NT2/D1 (cell line): ENCODE measurements around the gene PHETA2.
"Not testable (repeated sequence)": the region's sequence is repeated elsewhere in the genome, so short reads cannot be mapped to it uniquely, and the experiment has no call there.

Experiments used
- DNase-seq: peaks from one replicate; pipeline ENCODE4 v3.0.0-alpha.2; 2011; ENCODE audit warnings: low read depth, low spot score
- H3K27me3 ChIP-seq: 2 replicates; pipeline ENCODE4 v1.6.0; 2011; ENCODE audit warnings: mild to moderate bottlenecking; ENCODE audit not compliant: insufficient read length, insufficient read depth
- H3K36me3 ChIP-seq: 2 replicates; pipeline ENCODE4 v1.6.1; 2011; ENCODE audit warnings: mild to moderate bottlenecking, low read length, mixed read lengths; ENCODE audit not compliant: insufficient read depth, insufficient read length
- H3K4me1 ChIP-seq: 2 replicates; pipeline ENCODE4 v1.5.1; 2011; ENCODE audit not compliant: insufficient read depth, insufficient read length
- H3K4me3 ChIP-seq: 2 replicates; pipeline ENCODE4 v1.5.1; 2011; ENCODE audit warnings: low read depth; ENCODE audit not compliant: insufficient read length
- H3K9ac ChIP-seq: 2 replicates; pipeline ENCODE4 v1.6.0; 2011; ENCODE audit warnings: low read depth; ENCODE audit not compliant: insufficient read length
- H3K9me3 ChIP-seq: 2 replicates; pipeline ENCODE4 v1.5.1; 2011; ENCODE audit warnings: mild to moderate bottlenecking, low read length; ENCODE audit not compliant: insufficient read depth
- SUZ12 ChIP-seq: IDR thresholded peaks from 2 replicates; pipeline ENCODE4 v1.6.1; 2011; ENCODE audit not compliant: insufficient read length, insufficient read depth; ENCODE audit errors: extremely low read depth
- YY1 ChIP-seq: IDR thresholded peaks from 2 replicates; pipeline ENCODE4 v1.6.1; 2011; ENCODE audit not compliant: insufficient read length, insufficient read depth
- ZNF274 ChIP-seq: IDR thresholded peaks from 2 replicates; pipeline ENCODE4 v1.6.1; 2011; ENCODE audit warnings: mild to moderate bottlenecking, low read depth, low read length

PHETA2 gene

GRCh38 chr22:42070517-42071422 is 3.3 kb upstream of the PHETA2 start, which contains the start of gene NAGA:
Gene NAGA, minus strand, starts transcription at chr22:42070812. Its CDS starts 515 bp downstream, at chr22:42070297.
- Histone ChIP-seq H3K36me3 (peaks cover 35% of the 10 kb centered on the region), H3K27me3 (peaks cover 4% of the 10 kb centered on the region), H3K4me1 (peaks cover 9% of the 10 kb centered on the region), H3K9me3 (peaks cover 9% of the 10 kb centered on the region; the same call in 1 of the 2 replicates), H3K9ac (peak within 1 kb of the TSS; percentile 83), H3K4me3 (peak within 1 kb of the TSS; percentile 58)
- DNase-seq = peak; percentile 86
- TF ChIP-seq ZNF274 (no peak), YY1 (no peak), SUZ12 (no peak)

GRCh38 chr22:42071508-42071907 is 2.5 kb upstream of the PHETA2 start:
- H3K9ac ChIP-seq = not testable (repeated sequence)

GRCh38 chr22:42072606-42073330 is 1.3 kb upstream of the PHETA2 start:
- TF ChIP-seq YY1 = no peak
- TF ChIP-seq SUZ12 = no peak
- no peak for TF ChIP-seq ZNF274
- H3K4me1 ChIP-seq = peaks cover 1% of the 10 kb centered on the region
- peaks cover 29% of the 10 kb centered on the region for H3K36me3 ChIP-seq
- no peak overlapping the region for H3K4me3 ChIP-seq
- no peak overlapping the region for H3K9ac ChIP-seq
- DNase-seq = no peak
- H3K9me3 ChIP-seq = peaks cover 9% of the 10 kb centered on the region; the same call in 1 of the 2 replicates
- peaks cover 4% of the 10 kb centered on the region for H3K27me3 ChIP-seq

More at GRCh38 chr22:42071508-42071907, 2.5 kb upstream of the PHETA2 start:
- peaks cover 31% of the 10 kb centered on the region for H3K36me3 ChIP-seq
- H3K4me1 ChIP-seq, H3K4me3 ChIP-seq, H3K9me3 ChIP-seq, H3K27me3 ChIP-seq, DNase-seq: not testable (repeated sequence)

GRCh38 chr22:42073621-42074041 is 417 bp upstream of the PHETA2 start:
- H3K4me3 ChIP-seq = peak overlapping the region; percentile 34
- TF ChIP-seq YY1 (no peak), SUZ12 (no peak), ZNF274 (no peak)
- peaks cover 26% of the 10 kb centered on the region for H3K36me3 ChIP-seq
- H3K9ac ChIP-seq = peak overlapping the region; percentile 74
- H3K4me1 ChIP-seq = peaks cover 1% of the 10 kb centered on the region
- DNase-seq = no peak
- peaks cover 9% of the 10 kb centered on the region; the same call in 1 of the 2 replicates for H3K9me3 ChIP-seq
- peaks cover 4% of the 10 kb centered on the region for H3K27me3 ChIP-seq

- no peak for TF ChIP-seq SUZ12
- TF ChIP-seq YY1 = no peak
- peak; percentile 60 for TF ChIP-seq ZNF274
- H3K4me3 ChIP-seq = no peak overlapping the region
- peaks cover 9% of the 10 kb centered on the region; the same call in 1 of the 2 replicates for H3K9me3 ChIP-seq
- H3K4me1 ChIP-seq = peaks cover 1% of the 10 kb centered on the region
- H3K27me3 ChIP-seq = peaks cover 4% of the 10 kb centered on the region
- no peak for DNase-seq
- H3K36me3 ChIP-seq = peaks cover 26% of the 10 kb centered on the region
- H3K9ac ChIP-seq = no peak overlapping the region
Observed at GRCh38 chr22:42074846-42075676, 1.0 kb downstream of the PHETA2 start.

DNA sequence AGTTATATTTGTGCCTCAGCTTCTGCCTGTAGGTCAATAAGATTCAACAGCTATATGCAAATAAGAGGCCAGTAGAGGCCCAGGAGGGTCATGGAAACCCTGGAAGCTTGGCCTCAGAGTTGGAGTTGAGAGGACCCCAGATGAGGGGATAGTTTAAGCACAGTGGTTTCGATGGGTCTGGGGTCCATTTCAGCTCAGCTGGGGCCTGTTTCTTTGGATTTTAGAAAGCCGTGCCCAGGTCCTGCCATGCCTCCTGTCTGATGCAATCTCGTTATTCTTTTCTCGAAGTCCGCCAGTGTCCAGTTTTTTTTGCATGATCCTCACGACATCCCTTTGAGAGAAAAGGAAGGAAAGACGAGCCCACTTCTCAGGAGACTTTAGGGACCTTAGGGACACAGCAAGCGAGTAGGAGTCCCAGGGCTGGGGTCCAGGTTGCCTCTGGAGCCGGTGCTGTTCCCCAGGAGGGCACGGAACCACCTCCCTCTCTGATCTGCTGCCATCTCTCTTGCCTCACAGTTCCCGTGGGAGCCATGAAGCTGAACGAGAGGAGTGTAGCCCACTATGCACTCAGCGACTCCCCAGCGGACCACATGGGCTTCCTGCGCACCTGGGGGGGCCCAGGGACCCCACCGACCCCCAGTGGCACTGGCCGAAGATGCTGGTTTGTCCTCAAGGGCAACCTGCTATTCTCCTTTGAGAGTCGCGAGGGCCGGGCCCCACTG is 2.9 kb downstream of the PHETA2 start:
- Histone ChIP-seq H3K9me3 (peaks cover 9% of the 10 kb centered on the region; the same call in 1 of the 2 replicates), H3K27me3 (peaks cover 4% of the 10 kb centered on the region), H3K4me1 (no peaks in the 10 kb centered on the region), H3K4me3 (no peak overlapping the region), H3K36me3 (peaks cover 30% of the 10 kb centered on the region), H3K9ac (no peak overlapping the region)
- DNase-seq = no peak
- no peak for TF ChIP-seq ZNF274
- no peak for TF ChIP-seq SUZ12
- no peak for TF ChIP-seq YY1
